ENCODE data around the gene BMP4.

DNA sequence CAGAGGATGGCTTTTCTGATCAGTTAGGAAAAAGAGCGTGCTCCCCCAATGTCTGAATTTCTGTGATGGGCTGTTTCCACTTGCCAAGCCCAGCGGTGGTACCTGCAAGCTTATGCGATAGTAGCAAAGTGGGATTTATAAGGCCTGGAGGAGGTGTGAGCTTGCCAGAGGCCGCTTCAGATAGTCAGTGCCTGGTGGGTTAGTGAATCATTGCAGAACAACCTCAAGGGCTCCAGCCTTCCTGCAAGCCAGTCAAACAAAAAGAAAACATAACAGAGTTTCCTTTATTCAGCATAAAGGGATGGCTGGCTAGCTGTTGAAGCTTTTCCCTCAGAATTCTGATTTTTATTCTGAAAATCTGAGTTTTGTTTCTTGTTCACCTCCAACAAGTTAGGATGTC, 7.6 kb upstream of the BMP4 start:
- TF ChIP-seq, protein P1, sequence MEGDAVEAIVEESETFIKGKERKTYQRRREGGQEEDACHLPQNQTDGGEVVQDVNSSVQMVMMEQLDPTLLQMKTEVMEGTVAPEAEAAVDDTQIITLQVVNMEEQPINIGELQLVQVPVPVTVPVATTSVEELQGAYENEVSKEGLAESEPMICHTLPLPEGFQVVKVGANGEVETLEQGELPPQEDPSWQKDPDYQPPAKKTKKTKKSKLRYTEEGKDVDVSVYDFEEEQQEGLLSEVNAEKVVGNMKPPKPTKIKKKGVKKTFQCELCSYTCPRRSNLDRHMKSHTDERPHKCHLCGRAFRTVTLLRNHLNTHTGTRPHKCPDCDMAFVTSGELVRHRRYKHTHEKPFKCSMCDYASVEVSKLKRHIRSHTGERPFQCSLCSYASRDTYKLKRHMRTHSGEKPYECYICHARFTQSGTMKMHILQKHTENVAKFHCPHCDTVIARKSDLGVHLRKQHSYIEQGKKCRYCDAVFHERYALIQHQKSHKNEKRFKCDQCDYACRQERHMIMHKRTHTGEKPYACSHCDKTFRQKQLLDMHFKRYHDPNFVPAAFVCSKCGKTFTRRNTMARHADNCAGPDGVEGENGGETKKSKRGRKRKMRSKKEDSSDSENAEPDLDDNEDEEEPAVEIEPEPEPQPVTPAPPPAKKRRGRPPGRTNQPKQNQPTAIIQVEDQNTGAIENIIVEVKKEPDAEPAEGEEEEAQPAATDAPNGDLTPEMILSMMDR (IDR thresholded peaks at IDR 0.05 in 2 of 3, conservative IDR thresholded peaks at IDR 0.05 in 1 of 3; ENCODE audit: control insufficient read depth in 2 of 3, extremely low read depth in 1 of 3, insufficient read depth in 1 of 3, low read depth in 3 of 3, low read length in 3 of 3) = no peak
- TF ChIP-seq TCF7 (IDR thresholded peaks at IDR 0.05; ENCODE audit: borderline replicate concordance) = no peak
- TF ChIP-seq POLR2A (IDR thresholded peaks at IDR 0.05; ENCODE audit: low read depth, low read length) = no peak
- TF ChIP-seq, protein P2, sequence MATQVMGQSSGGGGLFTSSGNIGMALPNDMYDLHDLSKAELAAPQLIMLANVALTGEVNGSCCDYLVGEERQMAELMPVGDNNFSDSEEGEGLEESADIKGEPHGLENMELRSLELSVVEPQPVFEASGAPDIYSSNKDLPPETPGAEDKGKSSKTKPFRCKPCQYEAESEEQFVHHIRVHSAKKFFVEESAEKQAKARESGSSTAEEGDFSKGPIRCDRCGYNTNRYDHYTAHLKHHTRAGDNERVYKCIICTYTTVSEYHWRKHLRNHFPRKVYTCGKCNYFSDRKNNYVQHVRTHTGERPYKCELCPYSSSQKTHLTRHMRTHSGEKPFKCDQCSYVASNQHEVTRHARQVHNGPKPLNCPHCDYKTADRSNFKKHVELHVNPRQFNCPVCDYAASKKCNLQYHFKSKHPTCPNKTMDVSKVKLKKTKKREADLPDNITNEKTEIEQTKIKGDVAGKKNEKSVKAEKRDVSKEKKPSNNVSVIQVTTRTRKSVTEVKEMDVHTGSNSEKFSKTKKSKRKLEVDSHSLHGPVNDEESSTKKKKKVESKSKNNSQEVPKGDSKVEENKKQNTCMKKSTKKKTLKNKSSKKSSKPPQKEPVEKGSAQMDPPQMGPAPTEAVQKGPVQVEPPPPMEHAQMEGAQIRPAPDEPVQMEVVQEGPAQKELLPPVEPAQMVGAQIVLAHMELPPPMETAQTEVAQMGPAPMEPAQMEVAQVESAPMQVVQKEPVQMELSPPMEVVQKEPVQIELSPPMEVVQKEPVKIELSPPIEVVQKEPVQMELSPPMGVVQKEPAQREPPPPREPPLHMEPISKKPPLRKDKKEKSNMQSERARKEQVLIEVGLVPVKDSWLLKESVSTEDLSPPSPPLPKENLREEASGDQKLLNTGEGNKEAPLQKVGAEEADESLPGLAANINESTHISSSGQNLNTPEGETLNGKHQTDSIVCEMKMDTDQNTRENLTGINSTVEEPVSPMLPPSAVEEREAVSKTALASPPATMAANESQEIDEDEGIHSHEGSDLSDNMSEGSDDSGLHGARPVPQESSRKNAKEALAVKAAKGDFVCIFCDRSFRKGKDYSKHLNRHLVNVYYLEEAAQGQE (IDR thresholded peaks at IDR 0.05; ENCODE audit: low read depth, low read length) = no peak
- no peak for TF ChIP-seq YY1 (IDR thresholded peaks at IDR 0.05; ENCODE audit: low read depth, low read length)
- TF ChIP-seq HDAC2 (IDR thresholded peaks at IDR 0.05) = no peak
- TF ChIP-seq, protein P3, sequence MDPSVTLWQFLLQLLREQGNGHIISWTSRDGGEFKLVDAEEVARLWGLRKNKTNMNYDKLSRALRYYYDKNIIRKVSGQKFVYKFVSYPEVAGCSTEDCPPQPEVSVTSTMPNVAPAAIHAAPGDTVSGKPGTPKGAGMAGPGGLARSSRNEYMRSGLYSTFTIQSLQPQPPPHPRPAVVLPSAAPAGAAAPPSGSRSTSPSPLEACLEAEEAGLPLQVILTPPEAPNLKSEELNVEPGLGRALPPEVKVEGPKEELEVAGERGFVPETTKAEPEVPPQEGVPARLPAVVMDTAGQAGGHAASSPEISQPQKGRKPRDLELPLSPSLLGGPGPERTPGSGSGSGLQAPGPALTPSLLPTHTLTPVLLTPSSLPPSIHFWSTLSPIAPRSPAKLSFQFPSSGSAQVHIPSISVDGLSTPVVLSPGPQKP (IDR thresholded peaks at IDR 0.05; ENCODE audit: low read depth, low read length) = no peak
- TF ChIP-seq MXI1 (IDR thresholded peaks at IDR 0.05; ENCODE audit: low read depth, low read length) = no peak
- TF ChIP-seq POLR2AphosphoS5 (IDR thresholded peaks at IDR 0.05; ENCODE audit: low read length) = no peak
- no peak for TF ChIP-seq RAD51 (IDR thresholded peaks at IDR 0.05)
- TF ChIP-seq MEF2A (IDR thresholded peaks at IDR 0.05; ENCODE audit: insufficient read depth, low read depth, low read length) = no peak
- no peak for TF ChIP-seq KAT2A (conservative IDR thresholded peaks at IDR 0.05; ENCODE audit: control insufficient read depth, low read depth, low read length)
- TF ChIP-seq BRCA1 (IDR thresholded peaks at IDR 0.05; ENCODE audit: low read depth, low read length) = no peak
- TF ChIP-seq BHLHE40 (IDR thresholded peaks at IDR 0.05; ENCODE audit: borderline replicate concordance in 1 of 2, low read depth in 2 of 2, low read length in 1 of 2) = no peak

All from GM12878 (cell line).